Suprapubic skin (tissue), 4 donors: ENCODE data around the gene FOXK2.

ENCODE experiments used
- EP300 ChIP-seq: sonication (generic); formaldehyde crosslinking; IDR thresholded peaks from one replicate; pipeline ENCODE4 v1.6.1; 2017; ENCODE audit warnings: antibody characterized with exemption
- POLR2A ChIP-seq, 2 donors: fragments of 450-650 bp; IDR thresholded peaks; one replicate each; pipeline ENCODE4 v1.6.1; 2017; ENCODE audit warnings: antibody characterized with exemption in 2 of 2, mild to moderate bottlenecking in 2 of 2, moderate library complexity in 2 of 2
- POLR2AphosphoS5 ChIP-seq, 3 donors: sonication (generic); formaldehyde crosslinking; IDR thresholded peaks; one replicate each; pipeline ENCODE4 v1.6.1; 2017; ENCODE audit warnings: antibody characterized with exemption in 3 of 3
- TF ChIP-seq, protein P1 (sequence below), 2 donors: fragments of 200-600 bp in 1 of 2; fragments of 450-650 bp in 1 of 2; sonication (generic) in 1 of 2; IDR thresholded peaks; one replicate each; pipeline ENCODE4 v1.5.1; 2016 to 2019; ENCODE audit warnings: antibody characterized with exemption in 2 of 2, mild to moderate bottlenecking in 1 of 2, moderate library complexity in 1 of 2

DNA sequence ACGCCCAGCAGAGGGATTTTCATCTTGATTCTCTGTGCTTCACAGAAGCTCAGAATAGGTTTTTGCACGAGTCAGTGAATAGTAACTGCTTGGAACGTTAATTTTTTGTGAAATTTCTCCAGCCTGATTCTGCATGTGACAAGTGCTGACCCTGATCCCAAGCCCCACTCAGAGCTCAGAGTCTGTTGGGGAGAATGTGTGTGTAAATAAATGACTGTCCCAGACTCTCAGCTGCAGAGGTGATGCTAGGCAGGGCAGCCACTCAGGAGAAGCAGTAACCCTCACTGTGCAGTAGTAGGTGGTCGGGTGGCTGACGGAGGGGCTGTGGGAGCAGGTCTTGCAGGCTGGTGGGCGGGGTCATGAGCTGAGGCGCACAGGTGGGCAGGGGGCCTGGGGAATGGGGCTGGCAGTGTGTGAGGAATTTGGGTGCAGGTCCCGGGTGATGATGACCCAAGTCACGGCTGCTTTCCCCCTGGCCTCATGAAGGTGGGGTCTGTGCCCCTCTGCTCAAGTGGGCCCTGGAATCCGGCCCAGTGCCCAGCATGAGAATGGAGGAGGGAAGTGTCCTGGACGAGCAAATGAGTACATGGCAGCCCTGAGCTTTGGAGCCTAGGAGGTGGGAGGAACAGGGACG lies 16.3 kb upstream of the FOXK2 start:
- TF ChIP-seq EP300 = no peak
- TF ChIP-seq, protein P1, sequence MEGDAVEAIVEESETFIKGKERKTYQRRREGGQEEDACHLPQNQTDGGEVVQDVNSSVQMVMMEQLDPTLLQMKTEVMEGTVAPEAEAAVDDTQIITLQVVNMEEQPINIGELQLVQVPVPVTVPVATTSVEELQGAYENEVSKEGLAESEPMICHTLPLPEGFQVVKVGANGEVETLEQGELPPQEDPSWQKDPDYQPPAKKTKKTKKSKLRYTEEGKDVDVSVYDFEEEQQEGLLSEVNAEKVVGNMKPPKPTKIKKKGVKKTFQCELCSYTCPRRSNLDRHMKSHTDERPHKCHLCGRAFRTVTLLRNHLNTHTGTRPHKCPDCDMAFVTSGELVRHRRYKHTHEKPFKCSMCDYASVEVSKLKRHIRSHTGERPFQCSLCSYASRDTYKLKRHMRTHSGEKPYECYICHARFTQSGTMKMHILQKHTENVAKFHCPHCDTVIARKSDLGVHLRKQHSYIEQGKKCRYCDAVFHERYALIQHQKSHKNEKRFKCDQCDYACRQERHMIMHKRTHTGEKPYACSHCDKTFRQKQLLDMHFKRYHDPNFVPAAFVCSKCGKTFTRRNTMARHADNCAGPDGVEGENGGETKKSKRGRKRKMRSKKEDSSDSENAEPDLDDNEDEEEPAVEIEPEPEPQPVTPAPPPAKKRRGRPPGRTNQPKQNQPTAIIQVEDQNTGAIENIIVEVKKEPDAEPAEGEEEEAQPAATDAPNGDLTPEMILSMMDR (IDR thresholded peaks at IDR 0.05) = no peak
- no peak for TF ChIP-seq POLR2AphosphoS5 (IDR thresholded peaks at IDR 0.05)
- no peak for TF ChIP-seq POLR2A (IDR thresholded peaks at IDR 0.05)
